ENCODE measurements around the gene GNAI3. TPM values are rescaled to one million over a fixed set of nuclear protein-coding genes. Genes with fewer than 3 reads are reported as not detected.

The GNAI3 gene
- total and polyA plus RNA-seq, 2 of the 13 experiments (the other 11 are each of a cell fraction or from before 2014, with no cell fraction given): 4.3 to 9.0 TPM

- TF ChIP-seq KIAA2018 (CRISPR knock-in tag; IDR thresholded peaks at IDR 0.05; ENCODE audit: borderline replicate concordance) (no peak), ZNF264 (CRISPR knock-in tag; IDR thresholded peaks at IDR 0.05) (no peak), NR1H2 (CRISPR knock-in tag; IDR thresholded peaks at IDR 0.05; ENCODE audit: borderline replicate concordance, low read depth) (no peak), ISL2 (CRISPR knock-in tag; IDR thresholded peaks at IDR 0.05) (no peak), MBNL3 (CRISPR knock-in tag; conservative IDR thresholded peaks at IDR 0.05) (no peak), SAFB2 (CRISPR knock-in tag; IDR thresholded peaks at IDR 0.05; ENCODE audit: borderline replicate concordance, low read depth) (no peak), TP53 (CRISPR knock-in tag; conservative IDR thresholded peaks at IDR 0.05) (no peak)
Observed at GRCh38 chr1:109605381-109605780, 57.0 kb downstream of the GNAI3 start (continued).
